DOHH2 (cell line): ENCODE data around the gene DDX21.

Experiments used
- EZH2phosphoT487 ChIP-seq: fragments of 200-600 bp; sonication (generic); IDR thresholded peaks from 2 replicates; pipeline ENCODE4 v1.6.1; 2017; ENCODE audit warnings: borderline replicate concordance, mild to moderate bottlenecking, antibody characterized with exemption, low read length, moderate library complexity, mixed read lengths
- TF ChIP-seq, protein P1 (sequence below): fragments of 200-600 bp; sonication (generic); IDR thresholded peaks from one replicate; pipeline ENCODE4 v1.5.1; 2014; ENCODE audit warnings: antibody characterized with exemption, mild to moderate bottlenecking, low read depth, low read length; ENCODE audit not compliant: poor library complexity, severe bottlenecking

DNA sequence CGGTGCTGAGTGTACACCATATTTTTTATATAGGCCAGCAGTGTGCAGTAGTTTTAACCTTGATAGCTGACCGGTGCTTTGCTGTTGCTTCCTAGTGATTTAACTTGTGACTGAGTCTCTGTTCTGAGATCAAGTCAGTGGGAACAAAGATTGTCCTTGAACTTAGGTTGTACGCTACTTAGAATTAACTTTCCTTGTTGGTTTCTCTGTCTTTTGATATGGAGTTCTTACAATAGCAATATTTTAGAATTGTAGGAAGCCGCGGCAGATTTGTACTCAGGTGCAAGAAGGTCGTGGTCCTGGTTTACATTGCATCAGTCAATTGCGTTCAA, 1.3 kb downstream of the DDX21 start:
- TF ChIP-seq, protein P1, sequence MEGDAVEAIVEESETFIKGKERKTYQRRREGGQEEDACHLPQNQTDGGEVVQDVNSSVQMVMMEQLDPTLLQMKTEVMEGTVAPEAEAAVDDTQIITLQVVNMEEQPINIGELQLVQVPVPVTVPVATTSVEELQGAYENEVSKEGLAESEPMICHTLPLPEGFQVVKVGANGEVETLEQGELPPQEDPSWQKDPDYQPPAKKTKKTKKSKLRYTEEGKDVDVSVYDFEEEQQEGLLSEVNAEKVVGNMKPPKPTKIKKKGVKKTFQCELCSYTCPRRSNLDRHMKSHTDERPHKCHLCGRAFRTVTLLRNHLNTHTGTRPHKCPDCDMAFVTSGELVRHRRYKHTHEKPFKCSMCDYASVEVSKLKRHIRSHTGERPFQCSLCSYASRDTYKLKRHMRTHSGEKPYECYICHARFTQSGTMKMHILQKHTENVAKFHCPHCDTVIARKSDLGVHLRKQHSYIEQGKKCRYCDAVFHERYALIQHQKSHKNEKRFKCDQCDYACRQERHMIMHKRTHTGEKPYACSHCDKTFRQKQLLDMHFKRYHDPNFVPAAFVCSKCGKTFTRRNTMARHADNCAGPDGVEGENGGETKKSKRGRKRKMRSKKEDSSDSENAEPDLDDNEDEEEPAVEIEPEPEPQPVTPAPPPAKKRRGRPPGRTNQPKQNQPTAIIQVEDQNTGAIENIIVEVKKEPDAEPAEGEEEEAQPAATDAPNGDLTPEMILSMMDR = no peak
- no peak for TF ChIP-seq EZH2phosphoT487
